H1 (cell line): ENCODE data around the gene KIF13A. TPM values are rescaled to one million over a fixed set of nuclear protein-coding genes. Genes with fewer than 3 reads are reported as not detected.

Experiments
- ASH2L ChIP-seq: fragments of 200-600, 300-600 bp; sonication (generic); IDR thresholded peaks from one replicate; pipeline ENCODE4 v1.7.1; 2017; ENCODE audit warnings: low read length
- ATF3 ChIP-seq: IDR thresholded peaks from 2 replicates; pipeline ENCODE4 v1.6.1; 2011; ENCODE audit warnings: low read depth, mild to moderate bottlenecking, low read length; ENCODE audit not compliant: insufficient read depth
- BCL11A ChIP-seq, 2 experiments: IDR thresholded peaks; one replicate each; pipeline ENCODE4 v1.6.1; 2011; ENCODE audit warnings: low read depth in 2 of 2, low read length in 2 of 2, mild to moderate bottlenecking in 2 of 2
- CBX8 ChIP-seq: fragments of 300-800, 300-1000 bp; sonication (generic); IDR thresholded peaks from 2 replicates; pipeline ENCODE4 v1.7.1; 2016; ENCODE audit warnings: low read depth, low read length, borderline replicate concordance
- CEBPB ChIP-seq: IDR thresholded peaks from 2 replicates; pipeline ENCODE4 v1.6.1; 2012; ENCODE audit warnings: low read depth, low read length
- CHD2 ChIP-seq: IDR thresholded peaks from 2 replicates; pipeline ENCODE4 v1.6.1; 2012; ENCODE audit warnings: low read length, improper control_type of control experiment
- FOSL1 ChIP-seq: IDR thresholded peaks from 2 replicates; pipeline ENCODE4 v1.6.1; 2011; ENCODE audit warnings: mild to moderate bottlenecking, low read depth, low read length, moderate library complexity; ENCODE audit not compliant: insufficient read depth
- JUN ChIP-seq: IDR thresholded peaks from 2 replicates; pipeline ENCODE4 v1.6.1; 2011; ENCODE audit warnings: low read depth, mild to moderate bottlenecking, improper control_type of control experiment, low read length
- JUND ChIP-seq: IDR thresholded peaks from 2 replicates; pipeline ENCODE4 v1.6.1; 2011; ENCODE audit warnings: mild to moderate bottlenecking, improper control_type of control experiment, low read length
- MAFK ChIP-seq: IDR thresholded peaks from 2 replicates; pipeline ENCODE4 v1.6.1; 2012; ENCODE audit warnings: low read depth, mild to moderate bottlenecking, improper control_type of control experiment, low read length
- PHF8 ChIP-seq: fragments of 200-600 bp; sonication (generic); conservative IDR thresholded peaks from 2 replicates; pipeline ENCODE4 v1.7.1; 2012; ENCODE audit warnings: low read depth, mild to moderate bottlenecking, inconsistent platforms, low read length, moderate library complexity
- RBBP5 ChIP-seq: IDR thresholded peaks from 2 replicates; pipeline ENCODE4 v1.7.1; 2012; ENCODE audit warnings: low read depth, mild to moderate bottlenecking, inconsistent platforms, low read length, moderate library complexity, borderline replicate concordance
- RNF2 ChIP-seq: fragments of 200-900, 300-1000 bp; sonication (generic); IDR thresholded peaks from 2 replicates; pipeline ENCODE4 v1.7.1; 2016; ENCODE audit warnings: borderline replicate concordance, low read depth, mild to moderate bottlenecking, antibody characterized with exemption, low read length; ENCODE audit not compliant: poor library complexity, severe bottlenecking; ENCODE audit errors: missing control alignments
- SIX5 ChIP-seq: IDR thresholded peaks from 2 replicates; pipeline ENCODE4 v1.6.1; 2011; ENCODE audit warnings: mild to moderate bottlenecking, low read depth, low read length
- SP1 ChIP-seq: IDR thresholded peaks from 2 replicates; pipeline ENCODE4 v1.6.1; 2011; ENCODE audit warnings: low read depth, low read length
- SRF ChIP-seq: IDR thresholded peaks from 2 replicates; pipeline ENCODE4 v1.6.1; 2011; ENCODE audit warnings: mild to moderate bottlenecking, low read depth, low read length, moderate library complexity
- TAF7 ChIP-seq: optimal IDR thresholded peaks from 2 replicates; pipeline ENCODE3; 2011; ENCODE audit warnings: low read depth, mild to moderate bottlenecking, inconsistent platforms, low read length, moderate library complexity, borderline replicate concordance
- TBP ChIP-seq: IDR thresholded peaks from 2 replicates; pipeline ENCODE4 v1.6.1; 2011; ENCODE audit warnings: low read depth, low read length, improper control_type of control experiment
- polyA plus RNA-seq, 7 experiments: library from polyadenylated mRNA; depleted of rRNA in 3 of 7; stranded (reverse) in 5 of 7; unstranded in 2 of 7; fragments of >200 nt in 5 of 7; fragments of 200-250 nt in 2 of 7; gene quantifications; 1 replicate in 5 of 7; 2 replicates in 1 of 7; 4 replicates in 1 of 7; pipeline versions ENCODE4 v1.2.1 to v1.2.3, GENCODE V29; 2011 to 2013; ENCODE audit warnings: missing spikeins in 2 of 7, mixed read lengths in 2 of 7
- total RNA-seq: library from RNA; stranded (reverse); fragmentation: NEBNext Ultra II Directional; extraction: Animal tissue kit (Norgen Biotek cat#: 25700); gene quantifications from 2 replicates; pipeline ENCODE4 v1.2.1, GENCODE V29; 2021
- TF ChIP-seq, protein P1 (sequence below): IDR thresholded peaks from 2 replicates; pipeline ENCODE4 v1.6.1; 2012; ENCODE audit warnings: inconsistent platforms
- TF ChIP-seq, protein P2 (sequence below): IDR thresholded peaks from 2 replicates; pipeline ENCODE4 v1.6.1; 2012; ENCODE audit warnings: low read length, inconsistent platforms

KIF13A gene
- total and polyA plus RNA-seq, 2 of the 8 experiments (the other 6 are each of a cell fraction or from before 2014, with no cell fraction given) = 14.7 to 40.8 TPM

DNA sequence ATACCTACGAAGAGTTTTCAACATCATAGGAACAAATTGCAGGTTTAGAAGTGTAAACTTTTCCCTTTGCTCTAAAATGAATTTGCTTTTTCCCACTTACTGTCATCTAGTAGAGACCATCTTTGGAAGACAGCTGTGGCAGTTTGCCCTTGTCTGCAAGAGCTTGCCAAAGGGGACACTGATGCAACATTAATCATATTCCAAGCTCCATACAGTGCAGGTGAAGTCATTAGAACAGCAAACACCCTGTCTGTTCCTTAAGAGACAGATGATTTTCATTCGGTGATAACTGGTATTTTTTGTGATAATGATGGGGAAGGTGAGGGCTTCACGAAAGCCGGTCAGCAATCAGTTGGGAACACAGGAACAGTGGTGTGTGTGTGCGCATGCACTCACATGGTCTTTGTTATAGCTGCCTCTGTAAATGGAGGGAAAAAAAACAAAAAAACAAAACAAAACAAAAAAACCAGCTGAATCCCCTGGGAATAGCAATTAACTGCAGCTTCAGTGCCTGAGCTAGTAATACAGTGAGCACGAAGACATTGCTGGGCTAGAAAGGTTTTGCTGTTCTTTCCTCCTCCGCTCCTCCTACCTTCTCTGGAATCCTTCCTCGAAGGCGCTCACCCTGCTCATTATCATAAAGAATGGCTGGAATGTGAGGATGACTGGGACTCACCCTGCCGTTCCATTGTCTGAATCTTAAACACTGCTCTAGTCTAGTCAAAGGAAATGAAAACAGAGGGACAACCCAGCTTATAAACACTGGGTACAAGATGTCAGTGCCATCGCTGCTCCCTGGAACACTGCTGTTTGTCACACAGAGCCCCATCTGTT, 35.2 kb upstream of the KIF13A start (continued):
- TF ChIP-seq TAF7 (no peak), PHF8 (no peak), BCL11A (IDR thresholded peaks at IDR 0.05; ENCODE audit: low read depth in 2 of 2, low read length in 2 of 2) (peak in 1 of 2 experiments; percentile 59), JUND (peak; percentile 75; the same call in 1 of the 2 replicates), CBX8 (no peak), ATF3 (no peak), CEBPB (no peak), CHD2 (no peak), JUN (no peak), SIX5 (no peak), ASH2L (peak; percentile 80), SP1 (0 out of 2 replicates have a peak, but pooled peaks have one; percentile 61), SRF (no peak), RNF2 (no peak), RBBP5 (peak; percentile 61), MAFK (no peak), TBP (peak; percentile 50; the same call in 1 of the 2 replicates), FOSL1 (no peak)
- TF ChIP-seq, protein P1, sequence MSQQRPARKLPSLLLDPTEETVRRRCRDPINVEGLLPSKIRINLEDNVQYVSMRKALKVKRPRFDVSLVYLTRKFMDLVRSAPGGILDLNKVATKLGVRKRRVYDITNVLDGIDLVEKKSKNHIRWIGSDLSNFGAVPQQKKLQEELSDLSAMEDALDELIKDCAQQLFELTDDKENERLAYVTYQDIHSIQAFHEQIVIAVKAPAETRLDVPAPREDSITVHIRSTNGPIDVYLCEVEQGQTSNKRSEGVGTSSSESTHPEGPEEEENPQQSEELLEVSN = peak; percentile 80
- TF ChIP-seq, protein P2, sequence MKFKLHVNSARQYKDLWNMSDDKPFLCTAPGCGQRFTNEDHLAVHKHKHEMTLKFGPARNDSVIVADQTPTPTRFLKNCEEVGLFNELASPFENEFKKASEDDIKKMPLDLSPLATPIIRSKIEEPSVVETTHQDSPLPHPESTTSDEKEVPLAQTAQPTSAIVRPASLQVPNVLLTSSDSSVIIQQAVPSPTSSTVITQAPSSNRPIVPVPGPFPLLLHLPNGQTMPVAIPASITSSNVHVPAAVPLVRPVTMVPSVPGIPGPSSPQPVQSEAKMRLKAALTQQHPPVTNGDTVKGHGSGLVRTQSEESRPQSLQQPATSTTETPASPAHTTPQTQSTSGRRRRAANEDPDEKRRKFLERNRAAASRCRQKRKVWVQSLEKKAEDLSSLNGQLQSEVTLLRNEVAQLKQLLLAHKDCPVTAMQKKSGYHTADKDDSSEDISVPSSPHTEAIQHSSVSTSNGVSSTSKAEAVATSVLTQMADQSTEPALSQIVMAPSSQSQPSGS = 0 out of 2 replicates have a peak, but pooled peaks have one; percentile 35
